GM10266 (cell line): Measurements from ENCODE around the gene OR2T8.

Source experiments
- DNase-seq: peaks from one replicate; pipeline ENCODE4 v3.0.0; 2012; ENCODE audit errors: extremely low spot score
- TF ChIP-seq, protein P1 (sequence below): IDR thresholded peaks from 2 replicates; pipeline ENCODE4 v1.5.1; 2012; ENCODE audit warnings: mild to moderate bottlenecking, low read depth; ENCODE audit not compliant: control insufficient read depth, insufficient read depth; ENCODE audit errors: missing control alignments

The OR2T8 gene

DNA sequence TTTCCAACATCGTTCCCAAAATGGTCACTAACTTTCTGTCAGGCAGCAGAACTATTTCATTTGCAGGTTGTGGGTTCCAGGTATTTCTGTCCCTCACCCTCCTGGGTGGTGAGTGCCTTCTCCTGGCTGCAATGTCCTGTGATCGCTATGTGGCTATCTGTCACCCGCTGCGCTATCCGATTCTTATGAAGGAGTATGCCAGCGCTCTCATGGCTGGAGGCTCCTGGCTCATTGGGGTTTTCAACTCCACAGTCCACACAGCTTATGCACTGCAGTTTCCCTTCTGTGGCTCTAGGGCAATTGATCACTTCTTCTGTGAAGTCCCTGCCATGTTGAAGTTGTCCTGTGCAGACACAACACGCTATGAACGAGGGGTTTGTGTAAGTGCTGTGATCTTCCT is 13.9 kb downstream of the OR2T8 start:
- DNase-seq, result no peak
- TF ChIP-seq, protein P1, sequence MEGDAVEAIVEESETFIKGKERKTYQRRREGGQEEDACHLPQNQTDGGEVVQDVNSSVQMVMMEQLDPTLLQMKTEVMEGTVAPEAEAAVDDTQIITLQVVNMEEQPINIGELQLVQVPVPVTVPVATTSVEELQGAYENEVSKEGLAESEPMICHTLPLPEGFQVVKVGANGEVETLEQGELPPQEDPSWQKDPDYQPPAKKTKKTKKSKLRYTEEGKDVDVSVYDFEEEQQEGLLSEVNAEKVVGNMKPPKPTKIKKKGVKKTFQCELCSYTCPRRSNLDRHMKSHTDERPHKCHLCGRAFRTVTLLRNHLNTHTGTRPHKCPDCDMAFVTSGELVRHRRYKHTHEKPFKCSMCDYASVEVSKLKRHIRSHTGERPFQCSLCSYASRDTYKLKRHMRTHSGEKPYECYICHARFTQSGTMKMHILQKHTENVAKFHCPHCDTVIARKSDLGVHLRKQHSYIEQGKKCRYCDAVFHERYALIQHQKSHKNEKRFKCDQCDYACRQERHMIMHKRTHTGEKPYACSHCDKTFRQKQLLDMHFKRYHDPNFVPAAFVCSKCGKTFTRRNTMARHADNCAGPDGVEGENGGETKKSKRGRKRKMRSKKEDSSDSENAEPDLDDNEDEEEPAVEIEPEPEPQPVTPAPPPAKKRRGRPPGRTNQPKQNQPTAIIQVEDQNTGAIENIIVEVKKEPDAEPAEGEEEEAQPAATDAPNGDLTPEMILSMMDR, result no peak

DNA sequence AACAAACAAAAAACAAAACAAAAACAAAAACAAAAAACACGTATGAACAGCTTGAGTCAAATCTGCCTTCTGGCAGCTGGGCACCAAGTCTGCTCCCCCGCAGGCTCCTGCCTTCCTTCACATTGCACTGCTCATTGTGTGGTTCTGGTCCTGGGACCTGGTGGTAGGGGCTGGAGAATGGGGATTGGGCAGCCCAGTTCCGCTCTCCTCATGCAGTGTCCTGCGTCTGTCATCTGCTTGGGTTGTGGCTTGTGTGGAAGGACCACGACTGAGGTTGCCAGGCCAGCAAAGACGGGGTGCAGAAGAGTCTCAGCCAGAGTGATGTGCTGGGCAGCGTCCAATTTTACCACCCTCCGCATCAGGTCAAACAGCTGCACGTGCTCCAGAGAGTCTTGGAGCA is 15.7 kb downstream of the OR2T8 start:
- DNase-seq, result no peak
- TF ChIP-seq, protein P1, result no peak

DNA sequence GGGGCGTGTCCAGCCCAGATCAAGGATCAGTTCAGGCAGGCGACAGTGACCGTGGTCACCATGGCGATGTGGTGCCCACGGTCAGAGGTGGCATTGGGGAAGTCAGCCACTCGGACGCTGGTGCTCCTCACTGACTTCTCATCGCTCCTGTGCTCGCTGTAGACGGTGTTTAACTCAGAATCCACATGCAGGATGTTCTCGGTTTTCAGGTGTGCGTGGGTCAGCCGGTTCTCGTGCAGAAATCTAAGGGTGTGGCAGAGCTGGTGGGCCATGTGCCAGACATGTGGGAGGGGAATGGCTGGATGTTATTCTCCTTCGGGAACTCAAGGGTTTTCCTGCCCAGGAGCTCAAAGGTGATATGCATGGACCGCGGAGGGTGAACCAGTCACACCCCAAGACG is 16.4 kb downstream of the OR2T8 start:
- DNase-seq, result no peak
- TF ChIP-seq, protein P1, result no peak

DNA sequence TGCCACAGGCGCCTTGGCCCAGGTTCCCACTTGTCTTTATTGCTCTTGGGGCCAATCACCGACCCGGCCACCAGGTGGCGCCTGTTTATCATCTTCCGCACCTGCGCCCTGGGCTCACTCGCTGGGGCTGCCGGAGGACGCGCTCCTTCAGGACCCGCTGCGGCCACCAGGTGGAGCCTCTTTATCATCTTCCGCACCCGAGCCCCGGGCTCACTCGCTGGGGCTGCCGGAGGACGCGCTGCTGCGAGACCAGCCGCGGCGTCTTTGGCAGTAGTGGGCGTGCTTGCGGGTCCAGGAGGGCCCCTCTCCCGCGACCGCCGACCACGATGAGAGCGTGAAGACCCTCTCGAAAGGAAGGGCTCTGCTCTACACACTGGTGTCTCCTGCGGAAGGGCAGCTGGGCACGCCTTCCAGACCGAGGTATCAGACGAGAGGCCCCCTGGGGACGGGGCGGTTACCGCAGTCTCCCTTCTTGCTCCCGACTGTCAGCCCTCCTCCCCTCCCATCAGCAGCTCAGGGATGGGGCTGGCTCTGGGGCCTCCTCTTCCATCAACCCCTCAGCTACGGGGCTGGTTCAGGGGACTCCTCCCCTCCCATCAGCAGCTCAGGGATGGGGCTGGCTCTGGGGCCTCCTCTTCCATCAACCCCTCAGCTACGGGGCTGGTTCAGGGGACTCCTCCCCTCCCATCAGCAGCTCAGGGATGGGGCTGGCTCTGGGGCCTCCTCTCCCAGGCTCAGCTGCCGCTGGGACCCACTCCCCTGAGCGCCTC is 17.1 kb downstream of the OR2T8 start:
- peak; percentile 74 for DNase-seq
- TF ChIP-seq, protein P1, result peak; percentile 80

DNA sequence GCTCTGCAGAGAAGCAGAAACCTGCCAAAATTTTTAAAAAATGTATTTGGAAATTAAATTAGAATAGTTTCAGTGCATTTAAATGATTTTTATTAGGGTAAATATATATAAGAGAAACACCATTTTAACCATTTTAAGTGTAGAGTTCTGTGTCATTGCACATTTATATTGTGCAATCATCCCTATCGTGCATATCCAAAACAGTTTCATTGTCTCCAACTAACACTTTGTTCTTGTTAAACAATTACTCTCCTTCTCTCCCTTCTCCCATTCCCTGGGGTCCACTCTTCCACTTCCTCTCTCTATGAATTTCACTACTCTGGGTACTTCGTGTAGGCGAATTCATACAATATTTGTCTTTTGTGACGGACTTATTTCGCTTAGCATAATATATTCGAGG is 22.6 kb downstream of the OR2T8 start:
- TF ChIP-seq, protein P1, result no peak
- DNase-seq, result no peak

DNA sequence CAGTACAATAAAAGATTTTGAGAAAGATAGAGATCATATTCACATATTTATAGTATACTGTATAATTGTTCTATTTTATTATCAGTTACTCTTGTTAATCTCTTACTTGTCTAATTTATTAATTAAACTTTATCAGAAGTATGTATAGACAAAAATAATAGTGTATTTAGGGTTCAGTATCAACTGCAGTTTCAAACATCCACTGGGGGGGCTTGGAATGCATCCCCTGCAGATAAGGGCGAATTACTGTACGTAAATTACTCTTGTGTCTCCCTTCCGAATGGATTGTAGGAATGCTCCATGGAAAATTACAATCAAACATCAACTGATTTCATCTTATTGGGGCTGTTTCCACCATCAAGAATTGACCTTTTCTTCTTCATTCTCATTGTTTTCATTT is 28.5 kb downstream of the OR2T8 start, which contains the start of gene OR2L8:
Gene OR2L8, plus strand, starts transcription at position 301 of the 400 bp plus-strand sequence. Its CDS starts 0 bp downstream, at position 301.
- DNase-seq, result no peak

DNA sequence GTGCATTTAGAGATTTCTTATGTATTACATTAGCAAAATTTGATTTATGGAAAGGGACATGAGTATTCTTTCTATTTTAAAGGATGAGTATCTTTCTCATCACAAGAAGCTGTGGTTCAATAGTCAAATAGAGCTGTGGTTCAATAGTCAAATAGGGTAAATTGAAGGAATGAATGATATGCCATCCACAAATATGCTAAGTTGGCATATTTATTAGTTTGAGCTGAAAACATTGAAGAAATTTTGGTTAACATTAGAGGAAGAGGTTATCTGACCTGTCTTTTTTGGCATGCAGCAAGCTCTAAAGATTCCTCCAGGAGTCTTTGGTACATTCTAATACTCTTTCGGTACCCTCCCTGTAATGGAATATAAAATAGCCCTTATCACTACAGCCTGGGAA is 33.4 kb downstream of the OR2T8 start:
- TF ChIP-seq, protein P1, result no peak
- DNase-seq, result no peak

More for the DNA sequence above, 28.5 kb downstream of the OR2T8 start, which contains the start of gene OR2L8:
- TF ChIP-seq, protein P1, result no peak
